HG03342 (cell line): ENCODE results near the gene RPL10.

Experiments used
- ATAC-seq: cut with Tn5 transposase; IDR thresholded peaks from one replicate; pipeline ENCODE4 v1.9.1; 2021; ENCODE audit warnings: mild to moderate bottlenecking, moderate library complexity; ENCODE audit not compliant: unreplicated experiment

RPL10 gene

GRCh38 chrX:154360155-154360713 lies 37.9 kb upstream of the RPL10 start:
- no peak for ATAC-seq

DNA sequence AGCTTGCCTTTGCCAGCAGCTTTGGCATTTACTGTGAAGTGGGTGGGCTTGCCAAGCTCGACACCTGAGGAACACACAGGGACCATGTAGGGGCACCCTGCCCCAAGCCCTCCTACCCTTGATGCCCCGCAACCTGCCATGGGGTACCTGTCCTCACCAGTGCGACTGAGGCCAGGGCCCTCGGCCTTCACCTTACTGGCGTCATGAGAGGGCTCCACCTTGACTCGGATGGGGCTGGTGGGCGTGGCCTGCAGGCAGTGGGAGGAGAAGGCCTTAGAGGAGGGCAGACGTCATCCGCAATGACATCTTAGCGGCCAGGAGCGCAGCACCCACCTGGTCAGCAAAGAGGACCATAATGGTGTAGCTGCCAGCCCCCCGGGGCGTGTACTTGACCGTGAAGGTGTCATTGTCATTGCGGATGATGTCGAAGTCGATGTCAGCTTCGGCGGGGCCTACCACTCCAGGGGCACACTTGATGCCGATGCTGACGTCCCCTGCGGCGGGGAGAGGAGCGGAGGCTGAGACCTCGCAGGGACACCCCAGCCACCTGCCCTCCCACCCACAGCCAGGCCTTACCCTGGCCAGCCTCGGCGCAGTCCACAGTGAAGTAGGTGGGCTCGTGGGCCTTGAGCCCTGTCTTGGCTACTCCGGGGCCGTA lies 36.0 kb upstream of the RPL10 start:
- no peak for ATAC-seq

DNA sequence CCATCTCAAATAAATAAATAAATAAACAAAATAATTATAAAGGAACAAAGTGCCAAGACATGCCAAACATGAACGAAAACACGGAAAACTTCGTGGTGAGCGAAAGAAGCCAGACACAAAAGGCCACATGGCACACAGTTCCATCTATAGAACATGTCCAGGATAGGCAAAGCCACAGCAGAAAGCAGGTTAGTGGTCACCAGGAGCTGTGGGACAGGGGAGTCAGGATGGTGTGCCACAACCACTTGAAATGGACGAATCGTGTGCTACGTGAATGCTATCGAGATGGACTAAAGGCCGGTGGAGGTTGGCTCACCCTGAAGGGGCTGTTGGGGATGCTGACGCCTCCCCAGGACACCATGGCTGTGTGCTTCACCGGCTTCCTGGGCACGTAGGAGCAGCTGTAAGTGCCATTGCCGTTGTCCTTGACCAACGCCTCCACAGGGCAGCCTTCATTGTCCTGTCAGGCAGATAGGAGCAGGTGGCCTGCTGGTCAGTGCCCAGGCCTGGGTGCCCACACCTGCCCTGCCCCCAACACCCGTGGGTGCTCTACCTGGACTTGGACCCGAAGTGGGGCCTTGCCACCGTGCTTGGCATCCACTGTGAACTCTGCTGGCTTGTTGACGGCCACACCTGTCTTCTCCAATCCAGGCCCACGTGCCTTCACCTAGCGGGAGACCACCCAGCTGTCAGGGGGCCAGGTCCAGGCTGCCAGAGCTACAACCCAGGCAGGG lies 34.3 kb upstream of the RPL10 start:
- no peak for ATAC-seq

DNA sequence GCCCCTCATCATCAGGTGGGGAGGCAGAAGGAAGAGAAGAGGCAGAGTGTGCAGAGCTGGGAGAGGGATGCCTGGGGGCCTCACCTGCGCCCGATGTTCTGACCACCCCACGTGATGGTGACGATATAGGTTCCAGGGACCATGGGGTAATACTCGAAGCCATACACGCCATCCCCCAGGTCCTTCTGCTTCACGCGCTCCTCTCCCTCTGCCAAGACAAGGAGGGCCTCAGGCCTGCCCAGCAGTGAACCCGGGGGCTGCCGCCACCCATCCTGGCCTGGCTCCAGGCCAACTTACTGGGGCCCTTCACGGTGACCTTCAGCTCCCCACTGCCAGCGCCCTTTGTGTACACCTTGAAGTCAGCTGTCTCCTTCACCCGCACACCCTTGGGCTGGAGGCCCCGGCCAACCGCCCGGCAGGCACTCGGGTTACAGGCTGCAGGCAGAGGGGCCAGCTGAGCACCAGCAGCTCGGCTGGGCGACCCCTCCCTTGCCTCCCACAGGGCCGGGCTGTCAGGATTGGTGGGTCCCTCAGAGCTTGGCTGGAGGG lies 33.1 kb upstream of the RPL10 start:
- no peak for ATAC-seq

DNA sequence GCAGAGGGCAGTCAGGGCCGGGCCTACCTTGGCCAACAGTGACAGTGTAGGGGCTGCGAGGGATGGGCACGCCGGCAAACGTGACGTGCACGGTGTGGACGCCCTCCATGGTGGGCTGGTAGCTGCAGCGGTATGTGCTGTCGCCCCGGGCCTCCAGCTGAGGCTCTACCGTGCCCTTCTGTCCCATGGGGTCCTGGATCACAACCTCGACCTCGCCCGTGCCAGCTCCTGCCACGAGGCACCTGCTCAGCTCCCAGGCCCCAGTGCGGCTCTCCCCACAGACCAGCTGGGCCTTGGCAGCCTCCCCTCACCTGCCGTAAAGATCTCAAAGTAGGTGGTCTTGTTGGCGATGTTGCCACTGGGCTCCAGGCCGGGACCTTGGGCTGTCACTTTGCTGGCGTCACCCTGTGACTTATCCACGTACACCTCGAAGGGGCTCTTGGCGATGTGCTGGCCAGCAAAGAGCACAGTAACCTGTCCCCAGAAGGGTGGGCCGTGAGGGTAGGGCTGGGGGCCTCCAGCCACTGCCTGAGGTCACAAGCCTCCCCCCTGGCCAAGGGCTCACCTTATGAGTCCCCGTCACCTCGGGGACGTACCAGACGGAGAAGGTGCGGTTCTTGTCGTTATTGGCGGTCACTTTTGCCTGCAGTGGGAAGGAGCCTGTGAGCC lies 32.0 kb upstream of the RPL10 start:
- ATAC-seq = no peak

DNA sequence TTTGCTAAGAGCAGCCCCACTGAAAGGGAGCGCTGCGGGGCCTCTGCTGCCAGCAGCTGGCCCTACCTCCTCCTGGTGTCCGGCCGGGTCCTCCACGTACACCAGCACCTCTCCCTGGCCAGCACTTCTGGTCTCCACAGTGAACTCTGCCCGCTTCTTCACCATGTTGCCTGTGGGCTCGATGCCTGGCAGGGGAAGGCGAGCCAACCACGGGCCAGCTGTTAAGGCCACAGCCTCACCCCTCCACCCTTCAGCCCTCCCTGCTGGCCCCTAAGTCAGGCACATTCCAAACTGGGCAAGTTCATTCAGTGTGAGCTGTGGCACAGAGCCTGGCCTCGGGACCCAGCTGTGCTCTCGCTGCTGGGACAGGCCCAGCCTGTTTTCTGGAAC lies 31.5 kb upstream of the RPL10 start:
- ATAC-seq = no peak

DNA sequence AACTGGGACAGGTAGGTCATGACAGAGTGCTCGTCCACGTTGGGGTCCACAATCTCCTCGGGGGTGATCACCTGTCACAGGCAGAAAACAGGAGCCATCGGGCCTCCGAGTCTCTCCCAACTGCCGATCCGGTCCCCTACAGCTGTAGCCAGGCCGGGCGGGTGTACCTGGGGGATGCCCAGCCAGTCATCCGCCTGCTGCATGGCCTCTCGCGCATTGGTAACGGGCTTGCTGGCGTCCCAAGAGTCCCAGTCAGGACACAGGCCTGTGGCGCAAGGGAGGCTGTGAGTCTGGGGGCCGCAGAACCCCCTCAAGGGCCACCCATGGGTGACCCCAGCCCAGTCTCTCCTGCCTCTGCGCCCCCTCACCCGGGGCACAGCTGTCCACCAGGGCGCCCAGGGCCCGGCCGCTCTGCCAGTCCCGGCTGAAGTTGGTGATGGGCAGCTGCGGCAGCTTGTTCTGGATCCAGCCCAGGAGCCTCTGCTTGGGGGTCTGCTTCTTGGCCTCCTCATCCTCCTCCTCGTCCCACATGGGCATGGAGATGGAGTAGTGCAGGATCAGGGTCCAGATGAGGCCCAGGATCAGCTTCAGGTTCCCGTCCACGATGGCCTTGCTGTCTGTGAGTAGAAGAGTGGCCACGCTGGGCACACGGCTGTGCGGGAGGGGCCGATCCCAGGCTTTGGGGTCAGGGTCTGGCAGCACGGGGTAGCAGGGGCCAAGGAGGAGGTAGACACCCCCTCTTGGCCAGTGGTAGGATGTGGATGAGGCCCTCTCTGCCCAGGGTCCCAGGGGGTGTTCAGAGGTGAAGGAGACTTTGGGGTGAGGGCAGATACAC lies 30.5 kb upstream of the RPL10 start:
- no peak for ATAC-seq

- no peak for ATAC-seq
Measured at GRCh38 chrX:154368630-154369448, 29.3 kb upstream of the RPL10 start.

GRCh38 chrX:154369449-154370299 lies 28.5 kb upstream of the RPL10 start:
- ATAC-seq = no peak

DNA sequence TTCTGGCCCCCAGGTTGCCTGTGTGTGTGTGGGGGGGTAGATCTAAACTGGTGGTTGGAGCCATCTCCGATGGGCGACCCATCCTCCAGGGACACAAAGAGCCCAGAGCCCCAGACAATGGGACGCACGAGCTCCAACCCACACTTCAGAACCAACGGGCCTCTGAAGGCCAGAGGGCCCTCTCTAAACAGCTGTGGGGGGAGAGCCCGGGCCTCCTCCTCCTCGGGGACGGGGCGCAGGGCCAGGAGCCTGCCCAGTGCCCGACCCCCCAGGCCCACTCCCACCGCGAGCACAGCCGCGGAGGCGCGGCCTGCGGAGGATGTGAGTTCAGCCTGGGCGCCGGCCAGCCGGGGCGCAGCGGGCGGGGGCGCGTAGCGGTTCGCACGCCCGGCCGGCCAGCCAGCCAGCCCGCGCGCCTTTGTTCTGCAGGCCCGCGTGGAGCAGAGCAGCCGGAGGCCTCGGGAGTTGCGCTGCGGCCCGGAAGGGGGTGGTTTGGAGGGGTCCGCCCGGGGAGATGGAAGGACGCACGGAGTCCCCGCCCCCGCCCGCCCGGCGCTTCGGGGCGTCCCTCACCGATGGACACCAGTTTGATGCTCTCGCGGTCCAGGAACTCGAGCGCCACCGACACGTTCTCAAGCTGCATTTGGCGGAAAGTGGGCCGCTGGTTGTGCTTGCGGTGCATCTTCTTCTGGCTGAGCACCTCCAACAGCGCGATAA lies 27.7 kb upstream of the RPL10 start:
- ATAC-seq = no peak

DNA sequence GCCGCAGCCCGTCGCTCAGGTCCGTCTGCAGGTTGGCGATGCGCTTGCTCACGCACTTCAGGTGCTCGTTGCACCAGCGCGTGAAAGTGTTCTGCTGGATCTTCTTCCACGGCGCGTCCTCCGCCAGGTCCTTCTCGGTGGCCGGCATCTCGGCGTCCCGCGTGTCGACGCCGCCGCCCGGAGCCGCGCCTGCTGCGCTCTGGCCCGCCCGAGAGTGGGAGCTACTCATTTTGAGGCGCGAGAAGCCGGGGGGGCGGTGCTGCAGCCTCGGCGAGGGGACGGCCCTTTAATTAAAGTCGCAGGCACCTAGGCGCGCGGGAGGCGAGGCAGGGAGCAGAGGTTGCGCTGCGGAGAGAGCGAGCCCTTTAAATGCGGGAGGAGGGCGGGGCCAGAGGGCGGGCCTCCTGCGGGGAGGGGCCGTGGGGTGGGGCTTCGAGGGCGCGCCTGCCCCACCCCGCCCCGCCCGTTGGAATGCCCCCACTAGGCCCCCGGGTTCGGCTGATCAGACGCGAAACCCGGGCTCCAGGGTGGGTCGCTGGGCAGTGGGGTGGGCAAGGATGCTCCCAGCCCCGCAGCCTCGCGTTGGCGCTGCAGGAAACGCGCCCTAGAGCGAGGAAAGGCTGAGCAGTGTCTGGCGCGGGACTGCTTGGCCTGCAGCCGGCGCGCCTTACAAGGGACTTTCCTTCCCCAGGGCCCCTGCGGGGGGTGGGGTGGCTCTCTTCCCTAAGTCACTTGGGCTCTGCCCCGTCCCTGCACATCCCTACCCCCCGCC lies 27.0 kb upstream of the RPL10 start:
- peak; percentile 63 for ATAC-seq

- ATAC-seq = no peak
Measured at GRCh38 chrX:154371789-154372300, 26.3 kb upstream of the RPL10 start.

GRCh38 chrX:154372612-154373022 lies 25.6 kb upstream of the RPL10 start:
- no peak for ATAC-seq

DNA sequence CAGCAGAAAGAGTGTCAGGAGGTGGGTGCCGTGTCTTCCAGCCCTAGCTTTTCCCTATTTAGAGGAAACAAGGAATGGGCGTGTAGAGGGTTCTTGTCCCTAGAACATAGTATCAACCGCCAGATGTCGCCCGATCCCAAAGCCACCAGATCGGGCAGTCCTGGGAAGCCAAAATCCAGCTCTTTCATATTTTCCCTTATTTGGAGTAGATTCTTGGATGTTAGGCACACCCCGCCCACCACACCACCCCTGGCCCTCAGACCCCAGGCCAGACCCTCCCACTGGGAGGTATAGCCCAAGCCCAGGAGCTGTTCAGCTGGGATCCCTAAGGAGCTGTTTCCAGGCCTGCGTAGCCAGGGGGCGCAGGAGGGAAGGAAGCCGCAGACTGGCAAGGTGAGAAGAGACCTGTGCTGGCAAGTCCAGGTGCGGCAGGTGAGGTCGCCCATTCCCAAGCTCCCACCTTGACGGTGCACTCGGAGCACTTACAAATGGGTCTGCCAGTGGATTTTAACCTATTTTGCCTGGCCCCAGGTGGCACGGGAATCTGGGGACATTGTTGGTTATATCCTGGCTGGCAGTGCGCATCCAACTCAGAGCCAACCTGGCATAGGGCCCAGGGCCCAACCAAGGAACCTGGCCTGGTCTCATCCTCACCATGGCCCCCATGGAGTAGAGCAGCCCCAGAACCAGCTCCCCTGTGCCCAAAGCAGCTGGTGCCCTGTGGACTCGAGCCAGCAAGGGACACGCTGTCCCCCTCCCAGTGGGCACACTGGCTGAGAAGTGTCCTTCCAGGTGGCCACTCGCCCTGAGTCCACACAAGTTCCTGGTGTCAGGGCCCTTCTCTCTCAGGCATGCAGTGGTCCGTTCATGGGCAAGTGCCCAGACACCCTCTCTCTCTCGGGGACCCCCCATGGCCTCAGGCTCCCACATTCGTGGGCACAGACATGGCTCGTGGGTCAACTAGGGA lies 24.6 kb upstream of the RPL10 start:
- ATAC-seq = no peak

DNA sequence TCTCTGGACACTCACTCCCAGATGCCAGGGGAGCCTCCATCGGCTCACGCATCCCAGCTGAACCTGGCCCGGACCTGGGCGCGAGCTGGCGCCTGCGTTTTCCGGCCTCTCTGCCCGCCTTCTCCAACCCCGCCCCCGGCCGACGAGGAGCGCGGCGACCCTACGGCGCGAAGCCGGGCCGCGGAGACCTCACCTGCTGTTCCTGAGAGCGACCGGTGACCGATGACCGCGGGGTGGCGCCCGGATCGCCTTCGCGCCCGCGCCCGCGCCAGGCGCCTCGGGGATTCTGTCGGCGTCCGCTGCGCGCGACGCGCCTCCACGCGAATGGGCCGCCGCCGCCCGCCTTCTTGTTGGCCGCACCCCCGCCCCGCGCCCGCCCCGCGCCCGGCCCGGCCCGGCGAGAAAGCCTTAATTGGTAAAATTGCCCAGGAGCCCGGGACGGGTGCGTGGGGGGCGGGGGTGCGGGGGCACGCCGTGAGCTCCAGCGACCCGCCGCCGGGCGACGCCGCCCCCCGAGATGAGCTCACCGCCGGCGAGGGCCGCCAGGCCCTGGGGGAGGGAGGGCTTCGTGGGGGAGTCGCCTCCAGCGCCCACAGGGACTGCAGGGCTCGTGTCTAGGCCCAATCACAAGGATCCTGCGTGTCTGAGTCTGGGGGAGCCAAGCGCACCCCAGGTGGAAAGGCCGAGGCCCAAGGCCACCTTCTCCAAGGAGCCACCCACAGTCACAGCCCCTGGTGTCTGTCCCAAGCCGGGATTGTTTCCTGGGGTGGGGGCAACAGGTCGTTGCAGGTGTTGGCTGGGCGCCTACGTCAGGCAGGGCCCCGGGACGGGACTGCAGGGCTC lies 23.6 kb upstream of the RPL10 start, which contains the start of gene FLNA:
TSS of gene FLNA (minus strand) at position 322 of the 843 bp plus-strand sequence. CDS start 3,389 bp downstream, outside the sequence.
- no peak for ATAC-seq
